Adrenal gland (tissue), 5 donors: ENCODE data around the gene GMEB2.
"Not testable (repeated sequence)": the region's sequence is repeated elsewhere in the genome, so short reads cannot be mapped to it uniquely, and the experiment has no call there.

Source experiments
- CTCF ChIP-seq, 6 experiments: fragments of 450-650 bp in 4 of 6; fragments of 200-600 bp in 2 of 6; sonication (generic) in 1 of 6; IDR thresholded peaks; 1 replicate in 5 of 6; 2 replicates in 1 of 6; pipeline versions ENCODE4 v1.5.1 to v1.8.0; 2016 to 2021; ENCODE audit warnings: antibody characterized with exemption in 6 of 6, mild to moderate bottlenecking in 2 of 6, moderate library complexity in 1 of 6
- POLR2A ChIP-seq, 2 donors: fragments of 450-650 bp; IDR thresholded peaks; one replicate each; pipeline ENCODE4 v1.6.1; 2017; ENCODE audit warnings: antibody characterized with exemption in 2 of 2, mild to moderate bottlenecking in 2 of 2, moderate library complexity in 1 of 2
- donor health status: DM: no; HTN: no; CAD: no.

GRCh38 chr20:63613863-63614594 is 12.9 kb downstream of the GMEB2 start:
- not testable (repeated sequence) for TF ChIP-seq POLR2A (IDR thresholded peaks at IDR 0.05)
- TF ChIP-seq CTCF (IDR thresholded peaks at IDR 0.05): peak; percentile 23 to 70 (median 38)
